NB4 (cell line): ENCODE data around the gene ACO2.

Source experiments
- DNase-seq: peaks from one replicate; pipeline ENCODE4 v3.0.0; 2010; ENCODE audit warnings: low read depth
- H3K4me3 ChIP-seq: one replicate; pipeline ENCODE4 v1.5.1; 2011; ENCODE audit warnings: mild to moderate bottlenecking, low read depth, low read length, moderate library complexity
- MYC ChIP-seq: IDR thresholded peaks from 2 replicates; pipeline ENCODE4 v1.6.1; 2011; ENCODE audit warnings: low read depth, low read length
- POLR2A ChIP-seq: IDR thresholded peaks from 2 replicates; pipeline ENCODE4 v1.6.1; 2011; ENCODE audit warnings: mild to moderate bottlenecking; ENCODE audit not compliant: insufficient read length; ENCODE audit errors: extremely low read depth
- TF ChIP-seq, protein P1 (sequence below): IDR thresholded peaks from 2 replicates; pipeline ENCODE4 v1.6.1; 2011; ENCODE audit warnings: low read depth, low read length
- TF ChIP-seq, protein P2 (sequence below): IDR thresholded peaks from one replicate; pipeline ENCODE4 v1.5.1; 2012; ENCODE audit warnings: low read depth, low read length

ACO2 gene

DNA sequence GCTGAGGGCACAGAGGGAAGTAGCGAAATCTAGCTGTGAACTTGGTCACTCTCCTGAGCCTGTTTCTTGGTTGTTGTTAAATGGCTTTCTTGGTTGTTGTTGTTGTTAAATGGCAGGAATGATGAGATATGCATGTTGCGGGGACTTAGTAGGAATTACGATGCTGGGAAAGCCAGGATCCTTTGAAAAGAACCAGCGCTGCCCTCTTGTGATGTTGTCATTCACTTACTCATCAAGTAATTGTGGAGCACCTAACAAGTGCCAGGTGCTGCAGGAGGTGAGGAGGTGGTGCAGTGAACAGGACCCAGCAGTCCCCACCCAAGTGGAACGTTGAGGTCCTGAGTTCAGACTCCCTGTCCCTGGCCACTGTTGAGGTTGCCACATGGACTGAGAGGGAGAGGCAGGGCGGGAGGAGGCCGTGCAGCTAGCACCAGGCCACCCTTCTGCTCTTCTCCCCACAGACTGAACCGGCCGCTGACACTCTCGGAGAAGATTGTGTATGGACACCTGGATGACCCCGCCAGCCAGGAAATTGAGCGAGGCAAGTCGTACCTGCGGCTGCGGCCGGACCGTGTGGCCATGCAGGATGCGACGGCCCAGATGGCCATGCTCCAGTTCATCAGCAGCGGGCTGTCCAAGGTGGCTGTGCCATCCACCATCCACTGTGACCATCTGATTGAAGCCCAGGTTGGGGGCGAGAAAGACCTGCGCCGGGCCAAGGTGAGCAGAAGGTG, 38.6 kb downstream of the ACO2 start:
- no peak overlapping the region for H3K4me3 ChIP-seq
- TF ChIP-seq, protein P1, sequence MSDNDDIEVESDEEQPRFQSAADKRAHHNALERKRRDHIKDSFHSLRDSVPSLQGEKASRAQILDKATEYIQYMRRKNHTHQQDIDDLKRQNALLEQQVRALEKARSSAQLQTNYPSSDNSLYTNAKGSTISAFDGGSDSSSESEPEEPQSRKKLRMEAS: no peak
- TF ChIP-seq MYC (no peak), POLR2A (no peak)
- TF ChIP-seq, protein P2, sequence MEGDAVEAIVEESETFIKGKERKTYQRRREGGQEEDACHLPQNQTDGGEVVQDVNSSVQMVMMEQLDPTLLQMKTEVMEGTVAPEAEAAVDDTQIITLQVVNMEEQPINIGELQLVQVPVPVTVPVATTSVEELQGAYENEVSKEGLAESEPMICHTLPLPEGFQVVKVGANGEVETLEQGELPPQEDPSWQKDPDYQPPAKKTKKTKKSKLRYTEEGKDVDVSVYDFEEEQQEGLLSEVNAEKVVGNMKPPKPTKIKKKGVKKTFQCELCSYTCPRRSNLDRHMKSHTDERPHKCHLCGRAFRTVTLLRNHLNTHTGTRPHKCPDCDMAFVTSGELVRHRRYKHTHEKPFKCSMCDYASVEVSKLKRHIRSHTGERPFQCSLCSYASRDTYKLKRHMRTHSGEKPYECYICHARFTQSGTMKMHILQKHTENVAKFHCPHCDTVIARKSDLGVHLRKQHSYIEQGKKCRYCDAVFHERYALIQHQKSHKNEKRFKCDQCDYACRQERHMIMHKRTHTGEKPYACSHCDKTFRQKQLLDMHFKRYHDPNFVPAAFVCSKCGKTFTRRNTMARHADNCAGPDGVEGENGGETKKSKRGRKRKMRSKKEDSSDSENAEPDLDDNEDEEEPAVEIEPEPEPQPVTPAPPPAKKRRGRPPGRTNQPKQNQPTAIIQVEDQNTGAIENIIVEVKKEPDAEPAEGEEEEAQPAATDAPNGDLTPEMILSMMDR: no peak
- no peak for DNase-seq

DNA sequence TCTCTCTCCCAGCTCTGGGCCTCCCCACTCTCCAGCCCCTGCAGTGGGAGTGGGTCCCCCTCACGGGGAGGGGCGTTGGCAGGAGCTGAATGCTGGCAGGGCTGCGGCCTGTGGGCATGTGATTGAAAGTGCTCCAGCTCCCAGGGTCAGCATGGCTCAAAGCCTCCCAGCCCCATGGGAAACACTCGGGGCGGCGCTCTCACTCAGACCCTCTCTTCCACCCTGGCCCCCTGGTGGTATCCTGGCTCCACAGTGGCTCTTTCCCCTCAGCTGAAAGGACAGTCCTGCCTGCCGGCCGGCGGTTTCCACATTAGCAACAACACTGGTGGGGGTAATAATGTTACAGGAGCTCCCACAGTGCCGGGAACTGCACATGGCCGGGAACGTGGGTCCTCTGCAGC, 39.9 kb downstream of the ACO2 start:
- DNase-seq: no peak
- no peak overlapping the region for H3K4me3 ChIP-seq
- TF ChIP-seq, protein P1: no peak
- no peak for TF ChIP-seq POLR2A
- TF ChIP-seq, protein P2: no peak
- no peak for TF ChIP-seq MYC

DNA sequence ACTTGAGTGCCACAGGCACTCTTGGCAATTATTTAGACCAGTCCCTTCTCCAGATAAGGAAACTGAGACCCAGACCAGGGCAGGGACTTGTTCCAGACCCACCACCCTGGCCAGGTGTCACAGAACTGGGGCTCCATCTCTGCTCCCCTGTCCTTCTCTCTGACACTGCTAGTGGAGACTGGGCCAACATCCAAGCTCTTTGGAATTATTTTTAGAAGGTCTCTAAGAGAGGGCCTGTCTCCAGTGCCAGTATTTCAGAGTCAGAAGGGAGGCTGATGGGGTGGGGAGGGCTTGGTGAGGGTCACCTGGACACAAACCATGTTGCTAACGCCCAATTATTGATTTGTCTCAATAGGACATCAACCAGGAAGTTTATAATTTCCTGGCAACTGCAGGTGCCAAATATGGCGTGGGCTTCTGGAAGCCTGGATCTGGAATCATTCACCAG, 42.6 kb downstream of the ACO2 start:
- no peak for DNase-seq
- H3K4me3 ChIP-seq: no peak overlapping the region
- no peak for TF ChIP-seq POLR2A

DNA sequence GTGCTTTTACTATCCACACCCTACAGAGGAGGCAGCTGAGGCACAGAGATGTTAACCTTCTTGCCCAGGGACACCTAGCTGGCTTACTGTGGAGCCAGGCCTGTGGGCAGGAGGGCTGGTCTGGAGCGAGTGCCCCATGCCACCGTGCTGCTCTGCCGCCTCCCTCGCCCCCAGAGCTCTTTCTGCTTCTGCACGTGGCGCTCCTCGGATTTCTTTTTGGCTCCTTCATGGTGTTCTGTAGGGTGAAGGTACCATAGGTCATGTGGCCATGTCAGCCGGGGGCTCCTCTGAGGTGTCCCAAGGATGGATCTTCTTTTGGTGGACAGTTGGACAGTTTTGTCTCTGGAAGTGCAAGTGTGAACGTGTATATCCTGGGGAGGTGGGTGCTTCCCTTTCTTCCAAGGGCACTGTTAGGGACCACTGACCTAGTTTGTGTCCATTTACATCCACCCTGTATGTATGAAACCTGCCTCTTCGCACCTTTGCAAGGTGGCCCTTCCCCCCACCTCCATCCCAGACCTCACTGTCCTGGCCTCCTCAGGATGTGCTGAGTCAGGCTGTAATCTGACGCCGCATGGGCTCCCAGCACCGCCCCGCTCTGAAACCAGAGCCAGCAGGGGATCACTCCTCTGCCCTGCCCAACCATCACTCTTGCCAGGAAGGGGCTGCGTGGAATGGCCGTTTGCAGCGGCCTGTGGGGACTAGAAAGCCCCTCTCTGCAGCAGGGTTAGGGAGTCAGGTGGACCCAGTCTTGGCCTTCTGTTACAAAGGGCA, 43.7 kb downstream of the ACO2 start:
- H3K4me3 ChIP-seq: no peak overlapping the region
- no peak for DNase-seq
- TF ChIP-seq MYC (no peak), POLR2A (no peak)
- TF ChIP-seq, protein P1: no peak
- TF ChIP-seq, protein P2: no peak

DNA sequence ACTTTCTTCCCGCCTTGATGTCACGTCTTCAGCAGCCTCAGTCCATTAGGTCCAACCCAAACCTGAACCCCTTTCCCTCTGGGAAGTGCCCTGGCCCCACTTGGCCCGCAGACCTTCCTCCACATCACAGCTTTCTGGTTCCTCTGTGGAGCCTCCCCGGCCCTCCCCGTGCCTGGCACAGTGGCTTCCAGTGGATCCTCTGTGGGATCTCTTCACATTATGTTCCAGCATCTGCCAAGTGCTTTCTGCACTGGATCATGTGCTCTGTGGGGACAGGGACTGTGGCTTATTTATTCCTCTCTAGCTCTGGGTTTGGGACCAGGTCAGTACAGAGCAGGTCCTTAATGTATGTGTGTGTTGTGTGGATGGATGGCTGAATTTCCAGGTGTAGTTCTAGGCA, 44.5 kb downstream of the ACO2 start:
- TF ChIP-seq, protein P1: no peak
- TF ChIP-seq, protein P2: no peak
- TF ChIP-seq POLR2A: no peak
- TF ChIP-seq MYC: no peak
- no peak for DNase-seq
- no peak overlapping the region for H3K4me3 ChIP-seq

DNA sequence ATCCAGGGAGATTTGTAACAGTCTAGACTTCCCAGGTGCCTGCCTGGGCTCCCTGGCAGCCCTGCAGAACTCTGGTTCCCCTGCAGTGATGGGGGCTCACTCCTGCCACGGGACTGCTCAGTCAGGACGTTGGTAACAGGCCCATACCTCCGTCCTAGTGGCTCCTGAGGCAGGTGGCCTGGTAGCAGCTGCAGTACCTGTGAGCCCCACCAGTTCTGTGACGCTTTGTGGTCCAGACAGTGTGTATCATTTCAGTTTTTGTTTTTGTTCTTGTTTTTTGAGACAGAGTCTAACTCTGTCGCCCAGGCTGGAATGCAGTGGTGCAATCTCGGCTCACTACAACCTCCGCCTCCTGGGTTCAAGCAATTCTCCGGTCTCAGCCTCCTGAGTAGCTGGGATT, 47.5 kb downstream of the ACO2 start:
- H3K4me3 ChIP-seq: no peak overlapping the region
- TF ChIP-seq POLR2A: no peak
- no peak for DNase-seq
